ENCODE data around the gene KCNAB2.

Gene KCNAB2

DNA sequence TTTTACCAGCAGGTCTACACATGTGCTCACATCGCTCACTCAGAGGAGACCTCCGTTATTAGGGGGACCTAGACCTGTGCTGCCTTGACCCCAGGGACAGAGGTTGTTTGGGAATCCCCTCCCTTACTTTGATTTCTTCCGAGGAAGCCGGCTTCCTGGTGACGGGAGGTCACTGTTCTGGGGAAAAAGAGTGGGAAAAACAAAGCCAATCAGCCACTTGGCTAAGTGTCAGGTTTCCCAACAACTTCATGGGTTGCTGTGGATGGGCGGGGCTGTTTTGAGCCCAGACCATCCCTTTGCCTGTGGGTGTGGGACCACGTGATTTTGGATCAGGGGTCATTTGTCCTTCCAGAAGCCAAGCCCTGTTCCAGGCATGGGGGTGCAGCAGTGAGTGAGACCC lies 7.1 kb upstream of the KCNAB2 start:
- TF ChIP-seq CTCF (IDR thresholded peaks at IDR 0.05; ENCODE audit: extremely low read depth, insufficient read depth, missing control alignments): no peak
- no peak for DNase-seq (ENCODE audit: low spot score)
- in situ Hi-C loops (cut with MboI; ENCODE audit: low pct_unique_long_range_greater_than_20kb, low sequenced_read_pairs, unreplicated experiment): no loop called here

GRCh38 chr1:6039031-6039430 lies 6.7 kb upstream of the KCNAB2 start:
- in situ Hi-C loops (cut with MboI; ENCODE audit: low pct_unique_long_range_greater_than_20kb, low sequenced_read_pairs, unreplicated experiment): no loop called here
- DNase-seq (ENCODE audit: low spot score): no peak
- TF ChIP-seq CTCF (IDR thresholded peaks at IDR 0.05; ENCODE audit: extremely low read depth, insufficient read depth, missing control alignments): no peak

GRCh38 chr1:6040444-6040843 lies 5.2 kb upstream of the KCNAB2 start:
- TF ChIP-seq CTCF (IDR thresholded peaks at IDR 0.05; ENCODE audit: extremely low read depth, insufficient read depth, missing control alignments): no peak
- in situ Hi-C loops (cut with MboI; ENCODE audit: low pct_unique_long_range_greater_than_20kb, low sequenced_read_pairs, unreplicated experiment): no loop called here
- DNase-seq (ENCODE audit: low spot score): no peak

DNA sequence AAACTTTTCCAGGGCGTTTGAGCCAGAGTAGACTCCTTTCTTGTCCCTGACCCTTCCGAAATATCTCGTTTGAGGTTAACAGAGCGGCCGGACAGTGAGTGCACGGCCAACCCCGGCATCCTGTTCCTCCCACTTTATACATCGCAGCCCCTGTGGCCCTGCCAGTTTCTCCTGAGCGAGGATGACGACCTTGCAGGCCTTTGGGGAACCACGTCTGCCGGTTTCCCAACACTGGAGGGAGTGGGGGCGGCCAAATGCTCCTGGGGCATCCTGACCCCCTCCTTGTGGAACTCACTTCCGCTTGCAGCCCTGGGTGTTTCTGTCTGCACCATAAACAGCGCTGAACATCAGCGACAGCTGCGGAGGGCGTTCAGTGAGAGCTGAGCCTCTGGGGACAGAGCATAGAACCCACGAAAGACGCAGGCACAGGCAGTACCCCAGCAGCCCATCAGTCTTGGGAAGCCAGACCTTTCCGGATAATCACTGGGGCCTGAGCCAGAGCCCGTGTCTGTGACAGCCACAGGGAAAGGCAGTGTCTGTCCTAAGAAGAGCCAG lies 4.8 kb upstream of the KCNAB2 start:
- in situ Hi-C loops (cut with MboI; ENCODE audit: low pct_unique_long_range_greater_than_20kb, low sequenced_read_pairs, unreplicated experiment): no loop called here
- no peak for DNase-seq (ENCODE audit: low spot score)
- TF ChIP-seq CTCF (IDR thresholded peaks at IDR 0.05; ENCODE audit: extremely low read depth, insufficient read depth, missing control alignments): no peak

GRCh38 chr1:6041432-6042062 lies 4.1 kb upstream of the KCNAB2 start:
- DNase-seq (ENCODE audit: low spot score): no peak
- TF ChIP-seq CTCF (IDR thresholded peaks at IDR 0.05; ENCODE audit: extremely low read depth, insufficient read depth, missing control alignments): peak; percentile 56
- in situ Hi-C loops (cut with MboI; ENCODE audit: low pct_unique_long_range_greater_than_20kb, low sequenced_read_pairs, unreplicated experiment): no loop called here

DNA sequence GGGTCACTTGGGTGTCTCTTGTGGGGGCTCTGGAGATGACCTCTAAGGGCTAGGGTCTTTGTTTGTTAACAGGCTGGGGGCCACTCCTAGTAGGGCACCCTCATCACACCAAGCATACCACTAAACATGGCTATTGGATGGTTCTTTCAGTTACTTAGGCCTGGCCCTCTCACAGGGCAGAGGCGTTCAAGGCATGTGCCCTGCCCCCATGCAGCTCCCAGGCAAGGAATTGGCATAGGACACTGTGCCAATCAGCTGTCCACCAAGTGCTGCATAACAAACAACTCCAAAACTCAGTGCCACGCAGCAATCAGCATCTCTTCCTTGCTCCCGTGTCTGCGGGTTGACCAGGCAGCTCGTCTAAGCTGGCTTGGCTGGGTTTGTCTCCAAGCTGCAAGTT lies 2.1 kb upstream of the KCNAB2 start:
- in situ Hi-C loops (cut with MboI; ENCODE audit: low pct_unique_long_range_greater_than_20kb, low sequenced_read_pairs, unreplicated experiment): no loop called here

More for the DNA sequence above, 2.1 kb upstream of the KCNAB2 start:
- no peak for DNase-seq (ENCODE audit: low spot score)
- no peak for TF ChIP-seq CTCF (IDR thresholded peaks at IDR 0.05; ENCODE audit: extremely low read depth, insufficient read depth, missing control alignments)
